G401 (cell line): ENCODE results near the gene TMEM43. TPM values are rescaled to one million over a fixed set of nuclear protein-coding genes. Genes with fewer than 3 reads are reported as not detected.
"Not testable (repeated sequence)": the region's sequence is repeated elsewhere in the genome, so short reads cannot be mapped to it uniquely, and the experiment has no call there.

Experiments used
- DNase-seq: peaks from one replicate; pipeline ENCODE4 v3.0.0-alpha.2; 2015; ENCODE audit warnings: low spot score
- in situ Hi-C: cut with HindIII; loops from 2 replicates; pipeline ENCODE4 v1.10.0; 2016; ENCODE audit warnings: low sequenced_read_pairs, mixed read lengths
- total RNA-seq: library from RNA; depleted of rRNA; stranded (reverse); fragments of >200 nt; shearing (Covaris generic); gene quantifications from 2 replicates; pipeline ENCODE4 v1.2.3, GENCODE V29; 2014; rRNA removed

TMEM43 gene, protein sequence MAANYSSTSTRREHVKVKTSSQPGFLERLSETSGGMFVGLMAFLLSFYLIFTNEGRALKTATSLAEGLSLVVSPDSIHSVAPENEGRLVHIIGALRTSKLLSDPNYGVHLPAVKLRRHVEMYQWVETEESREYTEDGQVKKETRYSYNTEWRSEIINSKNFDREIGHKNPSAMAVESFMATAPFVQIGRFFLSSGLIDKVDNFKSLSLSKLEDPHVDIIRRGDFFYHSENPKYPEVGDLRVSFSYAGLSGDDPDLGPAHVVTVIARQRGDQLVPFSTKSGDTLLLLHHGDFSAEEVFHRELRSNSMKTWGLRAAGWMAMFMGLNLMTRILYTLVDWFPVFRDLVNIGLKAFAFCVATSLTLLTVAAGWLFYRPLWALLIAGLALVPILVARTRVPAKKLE
- total RNA-seq = 38.6 and 52.1 TPM in 2 replicates

DNA sequence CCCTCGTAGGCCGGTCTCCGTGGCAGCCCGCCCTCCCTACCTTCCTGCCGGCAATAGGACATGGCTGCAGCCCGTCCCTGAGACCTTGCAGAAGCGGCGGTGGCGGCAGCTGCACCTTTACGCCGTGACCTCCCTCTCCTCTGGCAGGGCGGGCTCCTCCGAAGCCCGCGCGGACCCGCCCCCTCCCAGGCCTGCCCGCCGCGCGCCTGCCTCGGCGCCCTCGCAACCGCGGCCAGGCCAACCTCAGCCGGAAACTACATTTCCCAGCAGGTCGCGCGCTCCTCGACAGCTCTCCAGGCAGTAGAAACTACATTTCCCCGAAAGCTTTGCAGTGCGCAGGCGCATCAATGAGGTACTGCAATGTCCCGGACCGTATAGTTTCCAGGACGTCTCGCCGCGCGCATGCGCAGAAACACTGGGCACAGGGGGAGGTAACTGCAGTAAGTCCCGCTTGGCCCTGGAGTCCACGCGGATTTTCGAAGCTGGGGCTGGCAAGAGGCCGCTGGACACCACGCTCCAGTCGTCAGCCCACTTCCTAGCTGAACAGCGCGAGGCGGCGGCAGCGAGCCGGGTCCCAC is at the start of gene TMEM43, which contains the start of gene CHCHD4:
Gene TMEM43, plus strand, starts transcription at position 438 of the 578 bp plus-strand sequence. CDS start 142 bp downstream, outside the sequence.
Gene CHCHD4, minus strand, starts transcription at position 256 of the 578 bp plus-strand sequence. Its CDS starts 194 bp downstream, at position 62.
- in situ Hi-C loops = no loop called here
- DNase-seq = peak; percentile 99

DNA sequence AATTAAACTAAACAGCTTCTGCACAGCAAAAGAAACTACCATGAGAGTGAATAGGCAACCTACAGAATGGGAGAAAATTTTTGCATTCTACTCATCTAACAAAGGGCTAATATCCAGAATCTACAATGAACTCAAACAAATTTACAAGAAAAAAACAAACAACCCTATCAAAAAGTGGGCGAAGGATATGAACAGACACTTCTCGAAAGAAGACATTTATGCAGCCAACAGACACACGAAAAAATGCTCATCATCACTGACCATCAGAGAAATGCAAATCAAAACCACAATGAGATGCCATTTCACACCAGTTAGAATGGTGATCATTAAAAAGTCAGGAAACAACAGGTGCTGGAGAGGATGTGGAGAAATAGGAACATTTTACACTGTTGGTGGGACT is 49.6 kb upstream of the TMEM43 start:
- DNase-seq, in situ Hi-C loops: not testable (repeated sequence)

DNA sequence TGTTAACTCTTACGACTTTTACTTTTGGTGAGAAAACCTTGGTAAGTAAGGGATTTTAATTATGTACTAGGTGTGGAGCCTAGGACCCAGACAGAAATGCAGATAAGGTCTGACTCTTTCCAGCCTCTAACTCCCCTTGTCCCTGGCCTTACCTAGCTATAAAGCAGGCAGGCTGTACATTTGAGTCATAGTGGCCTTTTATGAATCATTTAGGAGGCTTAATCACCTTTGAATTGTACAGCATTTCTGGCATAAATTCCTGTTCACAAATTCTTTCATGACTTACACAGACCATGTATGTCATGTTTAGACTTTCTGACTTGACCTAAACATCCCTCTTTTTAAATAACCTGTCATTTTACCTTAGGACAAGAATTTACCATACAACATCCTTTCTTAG is 47.5 kb upstream of the TMEM43 start:
- in situ Hi-C loops = no loop called here
- no peak for DNase-seq

DNA sequence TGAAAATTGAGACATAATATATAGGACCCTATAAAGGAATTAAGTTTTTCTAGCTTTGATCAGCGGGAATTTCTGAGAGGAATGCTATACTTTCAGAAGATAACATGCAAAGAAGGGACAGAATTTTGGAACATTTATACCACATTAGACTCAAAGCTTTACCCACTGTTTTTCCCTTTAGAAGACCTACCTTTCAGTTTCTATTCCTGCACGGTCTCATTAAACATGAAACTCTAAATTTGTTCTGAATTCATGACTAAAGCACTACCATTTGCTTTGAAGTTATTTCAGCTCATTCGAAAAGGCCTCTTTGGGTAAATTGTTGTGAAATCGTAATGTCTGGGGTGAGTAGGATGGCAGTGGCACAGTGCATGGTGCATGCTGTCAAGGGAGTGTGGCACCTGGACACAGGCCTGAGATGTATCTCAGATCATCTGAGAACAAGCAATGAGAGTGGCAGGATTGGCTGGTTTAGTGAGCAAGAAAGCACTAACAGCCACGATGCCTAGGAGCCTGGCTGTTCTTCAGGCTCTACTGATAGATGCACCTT is 42.7 kb upstream of the TMEM43 start:
- in situ Hi-C loops = no loop called here
- DNase-seq = no peak

DNA sequence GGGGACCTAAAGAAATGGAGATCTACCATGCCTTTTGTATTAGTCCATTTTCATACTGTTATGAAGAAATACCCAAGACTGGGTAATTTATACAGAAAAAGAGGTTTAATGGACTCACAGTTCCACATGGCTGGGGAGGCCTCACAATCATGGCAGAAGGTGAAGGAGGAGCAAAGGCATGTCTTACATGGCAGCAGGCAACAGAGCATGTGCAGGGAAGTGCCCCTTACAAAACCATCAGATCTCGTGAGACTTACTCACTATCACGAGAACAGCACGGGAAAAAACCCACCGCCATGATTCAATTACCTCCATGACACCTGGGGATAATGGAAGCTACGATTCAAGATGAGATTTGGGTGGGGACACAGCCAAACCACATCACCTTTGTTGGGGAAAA is 37.4 kb upstream of the TMEM43 start:
- DNase-seq, in situ Hi-C loops: not testable (repeated sequence)

DNA sequence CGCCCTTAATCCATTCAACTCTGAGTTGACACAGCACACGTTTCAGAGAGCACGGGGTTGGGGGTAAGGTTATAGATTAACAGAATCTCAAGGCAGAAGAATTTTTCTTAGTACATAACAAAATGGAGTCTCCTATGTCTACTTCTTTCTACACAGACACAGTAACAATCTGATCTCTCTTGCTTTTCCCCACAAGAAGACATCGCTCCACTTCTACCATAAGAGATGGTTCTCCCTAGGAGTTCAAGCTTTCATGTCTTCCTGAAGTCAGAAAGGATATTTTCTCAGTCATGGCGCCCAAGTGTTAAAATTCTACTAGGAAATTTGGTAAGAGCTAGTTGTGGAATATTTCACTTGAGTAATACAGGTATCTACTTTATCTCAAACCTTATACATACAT is 32.9 kb upstream of the TMEM43 start:
- in situ Hi-C loops, DNase-seq: not testable (repeated sequence)

DNA sequence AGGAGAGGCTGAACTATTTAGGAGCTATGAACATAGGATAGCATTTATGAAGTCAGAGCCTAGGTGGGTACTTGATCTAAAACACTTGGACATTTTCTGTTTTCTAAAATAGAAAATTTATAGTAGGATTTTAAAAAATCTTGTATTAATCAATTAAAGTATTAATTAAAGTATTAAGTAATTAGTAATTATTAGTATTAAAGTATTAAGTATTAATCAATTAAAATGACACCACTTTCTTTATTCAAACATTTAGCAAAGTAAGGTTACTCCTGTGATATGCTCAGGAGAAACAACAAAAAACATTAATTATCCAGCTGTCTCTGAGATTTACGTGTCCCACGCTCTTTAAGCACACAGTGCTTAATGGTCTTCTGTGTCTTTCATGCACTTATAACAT is 32.4 kb upstream of the TMEM43 start:
- in situ Hi-C loops = no loop called here
- DNase-seq = no peak

DNA sequence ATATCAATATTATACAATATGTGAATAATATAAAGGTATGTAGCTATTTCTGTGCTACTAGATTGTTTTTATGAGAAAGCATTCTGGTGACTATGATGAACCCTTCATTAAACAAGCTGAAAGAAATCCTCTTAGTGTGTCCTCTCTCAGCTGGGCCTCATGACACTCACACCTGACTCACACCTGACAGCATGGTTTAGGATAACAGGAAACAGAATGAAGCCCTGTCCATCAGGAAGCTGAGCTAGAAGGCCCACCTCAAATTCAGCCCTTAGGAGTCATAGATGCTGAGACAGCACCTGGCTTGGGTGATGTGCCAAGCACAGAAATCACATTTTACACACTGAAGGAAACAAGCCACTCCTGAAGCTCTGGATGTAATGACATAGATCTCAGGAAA is 31.0 kb upstream of the TMEM43 start:
- in situ Hi-C loops = no loop called here
- DNase-seq = no peak

DNA sequence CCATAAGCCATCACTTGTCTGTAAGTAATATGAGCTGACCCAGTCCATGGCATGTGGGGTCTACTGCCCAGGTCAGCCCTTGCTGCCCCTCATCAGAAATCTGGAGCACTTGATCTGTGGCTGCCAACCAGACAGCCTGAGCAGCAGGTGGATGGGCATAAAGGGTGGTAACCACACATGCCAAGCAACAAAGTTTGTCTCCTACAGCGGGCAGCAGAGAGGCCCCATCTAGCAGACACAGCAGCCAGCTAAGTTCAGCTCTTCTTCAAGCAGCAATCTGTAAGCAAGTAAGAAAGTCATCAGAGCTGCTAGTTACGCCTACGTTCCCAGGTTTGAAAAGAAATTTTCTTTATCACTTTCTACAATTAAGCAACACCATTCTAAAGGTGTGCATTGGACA is 28.1 kb upstream of the TMEM43 start:
- no peak for DNase-seq
- in situ Hi-C loops = no loop called here

DNA sequence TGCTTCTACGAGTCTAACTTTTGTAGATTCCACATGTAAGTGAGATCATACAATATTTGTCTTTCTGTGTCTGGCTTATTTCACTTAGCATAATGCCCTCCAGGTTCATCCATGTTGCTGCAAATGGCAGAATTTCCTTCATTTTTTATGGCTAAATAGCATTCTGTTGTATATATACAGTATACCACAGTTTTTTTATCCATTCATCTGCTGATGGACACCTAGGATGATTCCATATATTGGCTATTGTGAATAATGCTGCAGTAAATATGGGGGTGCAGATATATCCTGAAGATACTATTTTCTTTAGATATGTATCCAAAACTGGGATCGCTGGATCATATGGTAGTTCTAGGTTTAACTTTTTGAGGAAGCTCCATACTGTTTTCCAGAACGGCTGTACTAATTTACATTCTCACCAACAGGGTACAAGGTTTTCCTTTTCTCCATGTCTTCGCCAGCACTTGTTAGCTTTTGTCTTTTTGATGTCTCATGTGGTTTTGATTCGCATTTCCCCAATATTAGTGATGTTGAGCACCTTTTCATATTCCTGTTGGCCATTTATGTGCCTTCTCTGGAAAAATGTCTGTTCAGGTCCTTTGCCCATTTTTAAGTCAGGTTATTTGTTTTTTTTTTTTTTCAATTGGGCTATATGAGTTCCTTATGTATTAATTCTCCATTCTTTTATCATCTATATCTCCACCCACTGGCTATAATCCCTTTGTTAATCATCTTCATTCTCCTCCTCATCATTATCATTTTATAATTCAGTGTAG is 27.0 kb upstream of the TMEM43 start:
- in situ Hi-C loops = no loop called here
- no peak for DNase-seq

DNA sequence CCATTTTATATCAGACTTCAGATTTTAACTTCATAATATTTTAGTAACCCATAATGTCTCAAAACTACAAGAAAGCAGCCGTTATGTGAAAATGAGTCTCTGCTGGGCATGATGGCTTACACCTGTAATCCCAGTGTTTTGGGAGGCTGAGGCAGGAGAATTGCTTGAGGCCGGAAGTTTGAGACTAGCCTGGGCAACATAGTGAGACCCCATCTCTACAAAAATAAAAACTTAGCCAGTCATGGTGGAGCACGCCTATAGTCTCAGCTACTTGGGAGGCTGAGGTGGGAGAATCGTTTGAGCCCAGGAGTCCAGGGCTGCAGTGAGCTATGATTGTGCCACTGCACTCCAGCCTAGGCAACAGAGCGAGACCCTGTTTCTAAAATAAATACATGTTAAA is 15.0 kb upstream of the TMEM43 start:
- DNase-seq, in situ Hi-C loops: not testable (repeated sequence)

DNA sequence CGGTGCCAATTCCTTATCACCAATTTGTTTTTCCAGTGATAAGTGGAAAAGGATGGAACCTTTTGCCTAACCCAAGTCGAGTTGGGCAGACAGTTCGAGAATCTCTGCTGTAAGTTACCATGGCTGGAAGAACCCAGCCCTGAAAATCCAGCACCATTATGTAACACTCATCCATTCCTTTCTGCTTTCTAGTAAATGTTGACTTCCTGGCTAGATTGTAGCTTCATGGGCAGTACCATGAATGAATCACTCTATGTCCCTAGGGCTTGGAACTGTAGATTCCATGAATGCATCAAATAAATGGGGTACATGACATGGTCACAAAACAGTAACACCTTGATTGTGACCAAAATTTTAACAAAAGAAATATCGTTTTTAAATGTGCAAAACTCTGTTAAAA is 14.2 kb upstream of the TMEM43 start:
- no peak for DNase-seq
- in situ Hi-C loops = no loop called here

DNA sequence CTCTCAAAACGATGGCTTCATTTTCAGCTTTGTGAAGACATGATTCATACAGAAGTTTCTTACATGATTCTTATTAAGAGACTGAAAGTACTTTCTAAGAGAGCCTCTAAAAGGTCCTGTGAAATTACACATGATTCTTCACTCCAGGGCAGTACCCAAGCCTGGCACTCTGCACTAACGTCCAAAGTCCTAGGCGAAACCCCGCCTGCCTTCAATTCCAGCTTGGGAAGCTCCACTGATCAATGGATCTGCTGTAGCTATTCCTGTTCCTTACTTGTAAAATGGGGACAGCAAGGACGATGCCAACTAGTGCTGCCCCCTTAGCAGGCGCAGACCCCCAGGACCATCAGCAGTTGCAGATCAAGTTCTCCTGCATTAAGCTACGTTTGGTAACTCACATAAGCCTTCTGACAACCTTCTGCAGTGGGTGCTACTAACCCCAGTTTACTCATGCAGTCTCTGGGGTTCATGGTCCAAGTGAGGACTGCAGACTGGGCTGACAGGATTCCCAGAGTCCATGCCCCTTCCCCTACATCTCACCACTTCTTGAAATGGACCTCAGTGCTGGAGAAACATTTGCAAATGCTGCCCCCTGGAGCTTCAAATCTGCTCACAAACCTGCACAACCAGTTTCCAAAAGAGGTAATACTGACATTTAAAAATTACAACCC is 10.8 kb upstream of the TMEM43 start:
- DNase-seq = no peak
- in situ Hi-C loops = no loop called here

DNA sequence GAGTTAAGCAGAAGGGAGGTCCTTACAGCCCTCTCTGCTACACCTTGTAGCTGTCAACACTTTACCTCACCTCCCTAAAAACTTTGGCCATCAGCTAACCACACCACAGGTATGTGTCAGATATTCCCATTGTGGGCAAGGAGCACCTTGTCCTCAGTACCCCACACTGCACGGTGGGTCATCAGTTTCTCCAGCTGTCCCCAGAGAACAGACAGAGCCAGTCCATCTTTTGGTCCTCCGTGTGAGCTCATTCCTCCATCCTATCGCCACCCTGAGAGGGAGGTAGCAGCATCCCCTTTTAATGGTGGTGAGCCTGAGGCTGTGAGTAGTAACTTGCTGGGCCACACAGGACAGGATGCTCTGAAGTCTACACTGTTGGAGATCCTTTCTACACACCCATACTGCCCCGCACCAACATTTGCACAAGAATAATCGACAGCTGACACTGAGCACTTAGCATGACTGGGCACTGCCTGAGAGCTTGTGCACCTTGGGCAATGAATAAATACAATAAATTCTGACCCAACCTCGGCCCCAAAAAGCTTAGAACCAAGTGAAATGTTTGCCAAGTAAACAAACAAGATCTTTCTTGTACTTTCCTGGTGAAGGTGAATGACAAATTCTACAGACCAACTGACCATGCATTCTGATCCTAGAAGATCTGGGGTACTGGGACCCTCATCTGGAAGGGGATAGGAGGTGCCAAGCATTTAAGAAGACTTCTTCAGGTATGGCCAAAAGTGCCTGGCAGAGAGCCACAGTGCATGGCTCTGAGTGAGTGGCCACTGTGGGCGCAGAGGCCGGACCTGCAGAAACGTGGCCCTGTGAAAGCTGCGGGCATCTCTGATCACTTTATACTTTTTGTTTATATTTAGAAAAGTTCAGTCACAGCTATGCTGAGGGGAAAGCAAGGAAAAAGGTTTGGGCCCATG is 7.1 kb upstream of the TMEM43 start:
- no peak for DNase-seq

DNA sequence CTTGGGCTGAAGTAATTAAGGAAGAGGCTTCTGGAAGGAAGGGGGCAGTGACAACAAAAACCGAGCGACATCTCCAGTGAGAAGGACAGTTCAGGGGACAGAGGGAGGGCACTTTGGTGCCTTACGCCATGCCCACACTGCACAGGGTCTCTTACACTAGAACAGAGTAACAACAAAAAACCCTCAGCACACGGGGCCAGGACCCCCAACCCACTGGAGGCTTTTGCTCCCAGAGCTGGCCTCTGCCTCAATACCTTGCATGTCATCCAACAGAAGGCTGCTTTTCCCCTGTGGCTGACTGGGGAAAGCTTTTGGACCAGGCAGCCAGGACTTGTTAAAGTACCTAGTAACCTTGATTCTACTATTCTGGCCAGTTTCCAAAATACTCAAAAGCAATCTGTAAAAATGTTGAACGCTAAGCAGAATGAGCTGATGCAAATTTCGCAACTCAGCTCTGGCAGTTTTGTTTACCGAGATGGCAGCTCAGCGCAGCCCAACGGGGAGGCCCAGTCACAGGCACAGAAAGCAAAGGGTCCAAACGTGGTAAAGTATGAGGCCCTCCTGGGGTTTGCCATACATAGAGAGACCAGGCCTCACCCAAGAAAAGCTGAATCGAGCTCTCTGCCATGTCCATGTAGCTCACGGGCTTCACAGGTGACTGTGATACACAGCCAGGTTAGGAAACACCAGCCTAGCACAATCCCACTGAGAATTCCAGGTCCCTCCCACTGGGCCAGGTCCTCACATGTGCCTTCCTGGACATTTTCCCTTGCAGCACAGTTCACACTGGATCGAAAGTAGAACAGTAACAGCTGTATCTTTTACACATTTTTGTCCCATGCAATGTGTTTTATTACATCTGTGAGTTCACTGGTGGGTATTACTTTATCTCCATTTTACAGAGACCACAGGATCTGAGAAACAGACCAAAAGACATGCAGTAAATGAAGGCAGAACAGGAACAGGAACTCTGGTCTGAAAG is 6.2 kb upstream of the TMEM43 start:
- in situ Hi-C loops = no loop called here

More for the DNA sequence above, 7.1 kb upstream of the TMEM43 start:
- in situ Hi-C loops = no loop called here

DNA sequence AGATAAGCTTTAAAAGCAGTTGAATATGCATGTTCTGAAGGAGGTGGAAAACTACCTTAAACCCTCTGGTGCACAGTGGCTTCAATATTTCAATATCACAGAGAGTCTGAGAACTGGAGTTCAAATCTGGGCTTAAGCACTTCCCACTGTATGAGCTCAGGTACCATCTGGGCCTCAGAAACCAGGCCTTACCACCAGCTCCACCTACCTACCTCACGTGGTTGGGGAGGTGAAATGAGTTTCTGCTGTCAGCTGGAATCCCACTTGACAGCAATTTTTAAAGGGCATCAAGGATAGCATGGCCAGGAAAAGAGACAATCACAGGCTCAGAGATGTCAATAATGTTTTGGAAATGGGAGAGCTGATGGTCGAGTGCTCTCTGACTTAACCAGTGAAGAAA is 5.2 kb upstream of the TMEM43 start:
- in situ Hi-C loops = no loop called here
- DNase-seq = no peak

More for the DNA sequence above, 6.2 kb upstream of the TMEM43 start:
- no peak for DNase-seq
